Mesothelial cell of epicardium (in vitro differentiated cells): ENCODE results near the gene MYOF. TPM values are rescaled to one million over a fixed set of nuclear protein-coding genes. Genes with fewer than 3 reads are reported as not detected.
A peak's percentile ranks its signal among the peaks of the same experiment; 100 is the strongest.
"Not testable (repeated sequence)": the region's sequence is repeated elsewhere in the genome, so short reads cannot be mapped to it uniquely, and the experiment has no call there.

Experiments
- DNase-seq, 2 experiments: peaks; one replicate each; pipeline ENCODE4 v3.0.0; 2021; ENCODE audit warnings: low spot score in 2 of 2; ENCODE audit not compliant: unreplicated experiment in 2 of 2
- H3K27ac Mint-ChIP-seq: 2 replicates; pipeline ENCODE4 v1.8.0; 2021; ENCODE audit warnings: mixed read lengths
- H3K27me3 Mint-ChIP-seq: 2 replicates; pipeline ENCODE4 v1.8.0; 2021; ENCODE audit warnings: low read depth, mixed read lengths
- H3K36me3 Mint-ChIP-seq: 2 replicates; pipeline ENCODE4 v1.8.0; 2021; ENCODE audit warnings: mixed read lengths
- H3K4me1 Mint-ChIP-seq: 2 replicates; pipeline ENCODE4 v1.8.0; 2021; ENCODE audit warnings: mixed read lengths
- H3K4me3 Mint-ChIP-seq: 2 replicates; pipeline ENCODE4 v1.8.0; 2021; ENCODE audit warnings: mild to moderate bottlenecking, moderate library complexity, mixed read lengths
- H3K9me3 Mint-ChIP-seq: 2 replicates; pipeline ENCODE4 v1.8.0; 2021; ENCODE audit warnings: mixed read lengths
- total RNA-seq: library from RNA; stranded (reverse); gene quantifications from 3 replicates; pipeline ENCODE4 v1.2.1, GENCODE V29; 2021
- TF ChIP-seq, protein P1 (sequence below): fragments of 200-600 bp; sonication (generic); IDR thresholded peaks from one replicate; pipeline ENCODE4 v1.5.0; 2021; ENCODE audit warnings: antibody characterized with exemption; ENCODE audit not compliant: unreplicated experiment

Gene MYOF
- total RNA-seq, 1 donor from 2014 or later, result 56.0 TPM

DNA sequence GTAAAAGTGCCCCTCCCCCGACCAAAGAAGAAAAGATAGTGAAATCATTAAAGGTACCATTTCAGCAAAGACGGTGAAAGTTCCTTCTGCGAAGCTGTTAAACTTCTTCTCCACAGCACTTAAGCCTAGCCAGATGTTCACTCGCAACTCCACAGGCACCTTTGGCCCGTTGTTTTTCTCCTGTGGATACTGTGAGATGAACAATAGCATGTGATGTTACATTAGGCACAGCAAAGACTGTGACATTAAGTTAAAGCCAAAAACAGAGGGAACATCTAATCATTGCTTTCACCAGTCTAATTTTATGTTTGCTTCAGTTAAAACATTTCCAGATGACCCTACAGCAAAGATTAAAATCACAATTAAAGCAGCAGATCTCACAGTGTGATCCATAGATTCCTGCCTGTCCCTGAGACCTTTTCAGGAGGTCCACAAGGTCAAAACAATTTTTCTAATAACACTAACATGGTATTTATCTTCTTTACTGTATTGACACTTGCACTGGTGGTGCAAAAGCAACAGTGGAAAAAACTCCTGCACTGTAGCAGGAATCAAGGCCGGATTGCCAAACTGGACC lies 112.5 kb downstream of the MYOF start:
- H3K9me3 Mint-ChIP-seq, result no peaks in the 10 kb centered on the region
- no peak for DNase-seq
- H3K4me1 Mint-ChIP-seq, result peaks cover 3% of the 10 kb centered on the region
- no peak overlapping the region for H3K4me3 Mint-ChIP-seq
- no peak overlapping the region for H3K27ac Mint-ChIP-seq
- H3K36me3 Mint-ChIP-seq, result peaks cover 37% of the 10 kb centered on the region
- H3K27me3 Mint-ChIP-seq, result no peaks in the 10 kb centered on the region
- TF ChIP-seq, protein P1, sequence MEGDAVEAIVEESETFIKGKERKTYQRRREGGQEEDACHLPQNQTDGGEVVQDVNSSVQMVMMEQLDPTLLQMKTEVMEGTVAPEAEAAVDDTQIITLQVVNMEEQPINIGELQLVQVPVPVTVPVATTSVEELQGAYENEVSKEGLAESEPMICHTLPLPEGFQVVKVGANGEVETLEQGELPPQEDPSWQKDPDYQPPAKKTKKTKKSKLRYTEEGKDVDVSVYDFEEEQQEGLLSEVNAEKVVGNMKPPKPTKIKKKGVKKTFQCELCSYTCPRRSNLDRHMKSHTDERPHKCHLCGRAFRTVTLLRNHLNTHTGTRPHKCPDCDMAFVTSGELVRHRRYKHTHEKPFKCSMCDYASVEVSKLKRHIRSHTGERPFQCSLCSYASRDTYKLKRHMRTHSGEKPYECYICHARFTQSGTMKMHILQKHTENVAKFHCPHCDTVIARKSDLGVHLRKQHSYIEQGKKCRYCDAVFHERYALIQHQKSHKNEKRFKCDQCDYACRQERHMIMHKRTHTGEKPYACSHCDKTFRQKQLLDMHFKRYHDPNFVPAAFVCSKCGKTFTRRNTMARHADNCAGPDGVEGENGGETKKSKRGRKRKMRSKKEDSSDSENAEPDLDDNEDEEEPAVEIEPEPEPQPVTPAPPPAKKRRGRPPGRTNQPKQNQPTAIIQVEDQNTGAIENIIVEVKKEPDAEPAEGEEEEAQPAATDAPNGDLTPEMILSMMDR, result no peak

DNA sequence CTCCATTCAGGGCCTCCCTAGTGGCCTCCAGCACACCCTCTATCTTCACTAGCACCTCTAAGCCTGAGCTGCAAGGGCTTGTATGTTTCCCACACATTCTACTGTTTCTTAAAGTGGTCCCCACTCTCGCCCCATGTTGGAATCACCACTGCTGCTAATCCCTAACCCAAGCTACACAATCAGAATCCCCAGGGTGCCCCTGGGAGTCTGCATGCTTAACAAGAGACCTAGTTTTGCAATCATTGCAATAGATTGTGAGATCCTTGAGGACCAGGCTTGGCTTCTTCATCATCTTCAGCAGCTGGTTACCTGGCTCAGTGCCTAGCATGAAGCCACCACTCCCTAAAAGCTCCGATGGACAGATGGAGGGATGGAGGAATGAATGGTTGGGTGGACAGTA lies 113.9 kb downstream of the MYOF start:
- no peaks in the 10 kb centered on the region for H3K9me3 Mint-ChIP-seq
- peaks cover 8% of the 10 kb centered on the region for H3K4me1 Mint-ChIP-seq
- H3K36me3 Mint-ChIP-seq, result peaks cover 32% of the 10 kb centered on the region
- TF ChIP-seq, protein P1, result no peak
- no peaks in the 10 kb centered on the region for H3K27me3 Mint-ChIP-seq
- H3K4me3 Mint-ChIP-seq, result no peak overlapping the region
- H3K27ac Mint-ChIP-seq, result no peak overlapping the region
- no peak for DNase-seq

DNA sequence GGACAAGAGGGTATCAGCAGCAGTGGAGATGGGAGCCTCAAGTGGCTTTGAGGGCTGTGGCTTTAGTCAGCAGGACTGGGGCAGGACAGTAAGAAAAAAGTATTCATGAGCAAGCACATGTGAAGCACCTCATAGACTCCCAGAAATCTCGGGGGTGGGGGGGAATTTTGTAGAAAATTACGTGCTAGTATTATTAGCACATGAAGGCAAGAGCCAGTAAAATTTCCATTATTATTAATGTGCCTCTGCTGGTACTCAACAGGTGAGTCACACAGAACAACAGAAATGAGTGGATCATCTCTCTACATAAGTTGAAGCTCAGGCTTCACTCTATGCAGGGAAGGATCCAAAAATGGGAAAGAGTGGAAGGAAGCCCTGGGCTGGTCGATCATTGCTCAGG lies 114.5 kb downstream of the MYOF start:
- no peak for DNase-seq
- Mint-ChIP-seq H3K4me3 (no peak overlapping the region), H3K4me1 (peaks cover 8% of the 10 kb centered on the region), H3K9me3 (no peaks in the 10 kb centered on the region), H3K27me3 (no peaks in the 10 kb centered on the region), H3K36me3 (peaks cover 32% of the 10 kb centered on the region), H3K27ac (no peak overlapping the region)
- TF ChIP-seq, protein P1, result no peak

DNA sequence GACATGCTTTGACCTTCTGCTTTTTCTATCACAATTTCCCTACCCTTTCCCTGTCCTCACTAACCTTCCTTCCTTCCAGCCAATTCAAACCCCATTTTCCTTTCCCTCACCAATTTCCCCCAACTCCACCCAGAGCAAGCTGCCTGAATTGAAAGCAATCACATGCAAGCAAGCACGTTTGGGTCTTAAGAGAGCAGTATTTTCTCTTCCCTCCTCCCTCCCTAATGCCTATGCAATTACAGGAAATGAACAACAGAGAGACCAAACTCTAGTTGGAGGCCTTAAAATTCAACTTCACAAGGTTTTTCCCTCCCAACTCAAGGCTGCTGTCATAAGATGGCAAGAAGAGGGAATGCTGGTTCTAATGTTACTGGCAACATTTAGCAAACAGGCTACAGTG lies 117.2 kb downstream of the MYOF start:
- TF ChIP-seq, protein P1, result no peak
- Mint-ChIP-seq H3K9me3 (no peaks in the 10 kb centered on the region), H3K27me3 (no peaks in the 10 kb centered on the region), H3K36me3 (peaks cover 36% of the 10 kb centered on the region), H3K4me3 (no peak overlapping the region), H3K27ac (no peak overlapping the region), H3K4me1 (peaks cover 8% of the 10 kb centered on the region)
- DNase-seq, result no peak

DNA sequence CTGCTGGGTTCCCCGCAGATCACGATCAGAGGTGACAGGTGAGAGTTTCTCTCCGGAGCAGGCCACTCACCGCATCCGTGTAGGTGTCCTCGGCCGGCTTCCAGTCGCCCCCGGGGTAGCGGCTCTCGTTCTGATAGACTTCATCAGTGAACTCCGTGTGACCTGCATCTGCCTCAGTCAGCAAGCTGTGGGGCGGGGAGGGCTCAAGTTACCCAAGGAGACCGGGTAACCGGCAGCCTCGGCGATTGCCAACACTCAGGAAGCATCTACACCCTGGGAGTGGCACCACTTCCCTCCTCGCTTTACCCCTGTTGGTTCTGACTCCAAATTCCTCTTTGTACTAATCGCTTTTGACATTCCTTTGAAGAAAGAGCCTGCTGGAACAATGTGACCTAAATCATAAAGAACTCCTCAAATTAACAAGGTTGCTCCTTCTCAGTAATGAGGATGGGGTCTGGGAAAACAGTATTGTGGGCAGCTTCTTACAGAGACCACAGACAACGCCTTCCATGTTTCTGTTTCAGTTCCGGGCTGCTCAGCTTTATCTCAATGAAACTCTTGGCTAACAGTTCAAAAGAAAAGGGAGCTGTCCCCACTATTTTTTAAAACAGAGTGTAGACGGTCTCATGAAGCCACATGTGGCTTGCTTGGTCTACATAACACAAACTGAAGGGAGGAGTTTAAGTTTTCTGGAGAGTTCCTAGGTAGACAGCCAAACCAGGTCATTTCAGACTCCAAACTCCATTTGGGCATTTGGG lies 118.1 kb downstream of the MYOF start:
- no peaks in the 10 kb centered on the region for H3K9me3 Mint-ChIP-seq
- H3K4me3 Mint-ChIP-seq, result no peak overlapping the region
- peaks cover 8% of the 10 kb centered on the region for H3K4me1 Mint-ChIP-seq
- peak overlapping the region; percentile 39 for H3K27ac Mint-ChIP-seq
- no peaks in the 10 kb centered on the region for H3K27me3 Mint-ChIP-seq
- H3K36me3 Mint-ChIP-seq, result peaks cover 37% of the 10 kb centered on the region
- TF ChIP-seq, protein P1, result no peak
- DNase-seq, result no peak

DNA sequence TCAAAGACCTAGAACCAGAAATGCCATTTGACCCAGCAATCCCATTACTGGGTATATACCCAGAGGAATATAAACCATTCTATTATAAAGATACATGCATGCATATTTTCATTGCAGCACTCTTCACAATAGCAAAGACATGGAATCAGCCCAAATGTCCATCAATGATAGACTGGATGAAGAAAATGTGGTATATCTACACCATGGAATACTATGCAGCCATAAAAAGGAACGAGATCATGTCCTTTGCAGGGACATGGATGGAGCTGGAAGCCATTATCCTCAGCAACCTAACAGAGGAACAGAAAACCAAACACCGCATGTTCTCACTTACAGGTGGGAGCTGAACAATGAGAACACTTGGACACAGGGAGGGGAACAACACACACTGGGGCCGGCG lies 123.7 kb downstream of the MYOF start:
- DNase-seq, H3K4me1 Mint-ChIP-seq, H3K4me3 Mint-ChIP-seq, H3K27ac Mint-ChIP-seq, H3K9me3 Mint-ChIP-seq, H3K27me3 Mint-ChIP-seq: not testable (repeated sequence)
- H3K36me3 Mint-ChIP-seq, result peaks cover 30% of the 10 kb centered on the region
